ENCODE measurements around the gene ITGB4. TPM values are rescaled to one million over a fixed set of nuclear protein-coding genes. Genes with fewer than 3 reads are reported as not detected.

The ITGB4 gene
- 10 to 100 TPM in 1 of 5 donors, 1 to 10 TPM in 4; 6.5 to 10.9 (median 7.2) TPM for polyA plus RNA-seq (ENCODE audit: insufficient read depth in 1 of 5, insufficient read length in 5 of 5, low replicate concordance in 1 of 5)
- long read RNA-seq, donor 1, partial matches to known transcripts = 37 of 37 reads
- long read RNA-seq, donor 1, other reads (novel, unspliced or antisense) = 0 of 37 reads
- long read RNA-seq, donor 2 = 0 reads
- long read RNA-seq, donor 3 = 0 reads
- long read RNA-seq, donor 4 = 0 reads
- long read RNA-seq, donor 5 = 0 reads
- long read RNA-seq, donor 6 = 0 reads
- long read RNA-seq, donor 7 = 0 reads
- long read RNA-seq, donor 8 = 0 reads

DNA sequence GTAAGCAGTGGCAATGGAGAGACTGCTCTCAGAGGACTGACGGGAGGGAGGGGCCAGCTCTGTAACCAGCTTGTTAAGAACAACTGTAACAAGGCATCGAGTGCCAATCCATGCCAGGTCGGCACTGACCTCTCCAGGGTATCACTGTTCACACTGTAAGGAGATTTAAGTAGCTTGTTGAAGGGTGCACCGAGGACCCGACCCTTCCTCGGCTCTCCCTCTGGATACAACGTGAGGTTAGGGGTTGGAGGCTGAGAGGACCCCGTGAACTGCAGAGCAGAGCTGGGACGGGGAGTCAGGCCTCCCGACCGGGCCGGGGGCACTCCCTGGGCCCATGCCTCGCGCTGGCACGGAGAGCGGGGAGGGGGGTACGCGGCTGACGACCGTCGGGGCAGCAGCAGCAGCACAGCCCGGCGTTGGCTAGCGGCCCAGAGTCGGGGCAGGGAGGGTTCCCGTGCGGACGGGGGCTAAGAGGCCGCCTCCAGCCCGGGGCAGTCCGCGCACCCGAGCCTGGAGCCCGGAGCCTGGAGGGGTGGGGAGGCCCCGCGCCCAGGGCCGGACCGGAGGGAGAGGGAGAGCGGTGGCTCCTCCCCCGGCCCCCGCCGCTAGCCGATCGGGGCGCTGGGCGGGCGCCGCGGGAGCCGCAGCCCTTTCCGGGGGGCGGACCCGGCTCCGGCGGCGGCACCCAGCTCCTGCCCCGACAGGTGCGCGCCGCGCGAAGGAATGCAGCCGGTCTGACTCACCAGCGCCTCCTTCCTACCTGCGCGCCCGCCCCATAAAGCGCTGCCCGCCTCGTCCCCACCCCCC is at the start of gene ITGB4:
Gene ITGB4, plus strand, starts transcription at position 804 of the 807 bp plus-strand sequence. CDS start 3,245 bp downstream, outside the sequence.
- DNase-seq = peak; percentile 19 to 41

DNA sequence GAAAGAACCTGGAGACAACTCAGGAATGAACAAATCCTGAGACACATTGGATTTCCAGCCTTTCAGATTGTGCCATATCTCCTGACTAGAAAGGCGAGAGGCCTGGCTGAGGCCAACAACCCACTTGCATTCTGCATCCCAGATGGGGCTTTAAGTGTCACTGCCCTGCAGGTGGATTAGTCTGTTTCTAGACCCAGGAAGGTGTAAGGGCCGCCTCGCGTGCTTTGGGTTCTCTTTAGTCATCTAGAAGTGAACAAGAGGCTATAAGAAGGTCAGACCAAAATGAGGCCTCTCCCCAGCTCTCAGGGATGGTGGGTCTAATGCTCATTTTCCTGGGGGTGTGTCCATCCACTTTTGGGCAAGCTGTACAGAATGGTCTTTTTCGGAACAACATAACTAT is 49.2 kb upstream of the ITGB4 start:
- no peak for DNase-seq

- DNase-seq = no peak
Measured at GRCh38 chr17:75673487-75673886, 47.8 kb upstream of the ITGB4 start.

GRCh38 chr17:75676461-75676860 is 44.8 kb upstream of the ITGB4 start:
- no peak for DNase-seq

- peak in 1 of 2 donors; percentile 20 for DNase-seq
Measured at GRCh38 chr17:75679706-75680211, 41.5 kb upstream of the ITGB4 start.

- DNase-seq = no peak
Measured at GRCh38 chr17:75680431-75680830, 40.8 kb upstream of the ITGB4 start.

DNA sequence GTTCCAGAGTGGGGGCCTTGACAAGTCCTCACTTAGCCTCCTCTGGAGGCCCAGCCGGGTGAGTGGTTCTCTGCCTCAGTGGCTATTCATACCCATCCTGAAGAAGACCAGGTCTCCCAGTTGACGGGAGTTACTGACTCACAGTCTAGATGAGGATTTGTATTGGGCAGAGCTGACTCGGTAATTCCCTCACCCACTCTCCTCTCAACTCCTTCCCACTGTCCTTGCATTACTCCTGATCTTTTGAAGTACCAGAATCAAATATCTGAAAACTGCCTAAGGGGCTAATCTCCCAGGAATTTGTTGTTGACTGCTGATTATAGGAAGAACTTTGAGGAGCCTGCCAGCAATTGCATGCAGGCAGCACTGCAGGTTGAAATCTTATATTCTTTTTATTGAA is 40.0 kb upstream of the ITGB4 start:
- DNase-seq = no peak

GRCh38 chr17:75683583-75683982 is 37.7 kb upstream of the ITGB4 start:
- DNase-seq = no peak

DNA sequence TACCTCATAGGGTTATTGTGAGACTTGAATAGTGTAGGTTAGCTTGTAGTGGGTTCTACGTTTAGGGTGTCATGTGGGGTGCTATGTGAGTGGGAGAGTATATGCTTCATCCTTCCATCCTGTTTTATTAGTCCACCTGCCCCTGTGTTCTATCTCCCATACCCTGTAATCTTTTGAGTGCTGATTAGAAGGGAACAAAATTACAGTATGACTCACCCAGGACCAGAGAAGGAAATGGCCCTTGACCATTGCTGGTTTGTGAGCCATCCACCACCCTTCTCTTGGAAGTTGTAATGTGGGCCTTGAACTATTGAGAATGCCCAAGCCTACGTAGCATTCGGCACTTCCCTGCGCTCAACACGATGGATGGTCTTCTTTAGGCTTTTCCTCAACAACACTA is 37.0 kb upstream of the ITGB4 start:
- no peak for DNase-seq

DNA sequence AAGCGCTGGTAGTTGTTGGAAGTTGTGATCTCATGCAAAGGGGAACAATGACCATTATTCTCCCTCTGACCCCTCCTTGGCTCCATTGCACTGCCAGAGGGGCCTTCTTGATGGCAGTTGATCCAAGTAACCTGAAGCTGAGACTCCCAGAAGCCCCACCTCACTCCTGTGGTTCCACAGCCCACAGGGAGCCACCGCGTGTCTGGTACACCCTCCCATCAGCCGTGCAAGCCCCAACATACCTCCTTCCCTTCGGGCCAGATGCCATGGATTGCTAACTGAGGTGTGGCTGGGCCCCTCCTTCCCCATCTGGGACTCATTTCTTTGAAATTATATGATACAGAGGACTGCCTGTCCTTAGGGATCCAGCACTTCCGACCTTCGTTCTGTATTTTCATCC is 36.3 kb upstream of the ITGB4 start:
- no peak for DNase-seq

GRCh38 chr17:75685499-75685898 is 35.8 kb upstream of the ITGB4 start:
- no peak for DNase-seq

DNA sequence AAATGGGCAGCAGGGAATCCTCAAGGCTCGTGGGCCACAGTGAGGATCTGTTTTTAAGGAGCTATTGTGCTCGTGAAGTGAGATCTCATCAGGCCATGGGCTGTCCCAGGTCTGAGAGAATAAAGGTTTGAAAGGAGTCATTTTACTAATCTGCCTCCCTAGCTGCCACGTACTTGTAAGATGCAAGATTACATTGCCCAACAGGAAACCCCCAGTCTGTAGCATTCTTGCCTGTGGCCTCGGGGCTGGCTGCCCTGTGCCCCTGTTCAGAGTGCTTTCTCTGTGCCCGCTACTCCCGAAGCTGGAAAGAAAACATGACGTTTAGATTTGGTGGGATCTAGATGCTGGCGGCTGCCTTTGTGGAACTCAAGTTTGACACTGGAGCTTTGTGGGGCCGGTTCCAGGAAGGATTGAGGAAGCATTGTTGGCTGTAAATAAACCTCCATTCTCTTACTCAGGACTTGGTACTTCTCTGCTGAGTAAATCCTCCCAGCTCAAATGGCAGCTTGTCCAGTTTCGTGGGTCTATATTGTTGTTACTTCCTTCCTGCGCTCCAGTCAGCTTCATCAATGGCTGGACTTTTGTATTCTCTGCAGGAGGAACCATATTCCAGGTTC is 32.9 kb upstream of the ITGB4 start:
- no peak for DNase-seq

DNA sequence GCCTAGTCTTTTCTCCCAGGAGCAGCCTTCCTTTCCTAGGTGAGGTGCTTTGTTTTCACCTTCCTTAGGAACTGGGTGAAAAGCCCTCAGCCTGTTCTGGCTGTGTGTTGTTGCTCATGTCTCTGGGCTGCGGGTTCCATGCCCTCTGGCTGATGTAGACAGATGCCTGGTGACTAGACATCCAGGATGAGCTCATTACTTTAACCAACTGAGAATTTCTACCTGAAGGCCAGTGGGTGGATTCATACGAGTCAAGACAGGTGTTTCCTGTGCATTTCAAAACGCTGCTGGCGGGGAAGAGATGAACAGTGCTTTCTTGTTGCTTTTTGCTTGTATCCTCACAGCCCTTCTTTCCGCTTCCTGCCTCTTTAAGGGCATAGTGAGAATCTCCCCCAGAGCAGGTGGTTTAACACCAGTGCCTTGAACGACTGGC is 31.8 kb upstream of the ITGB4 start:
- DNase-seq = no peak

GRCh38 chr17:75691371-75691791 is 29.9 kb upstream of the ITGB4 start:
- no peak for DNase-seq

- DNase-seq = no peak
Measured at GRCh38 chr17:75691801-75692626, 29.2 kb upstream of the ITGB4 start.

GRCh38 chr17:75692976-75693375 is 28.3 kb upstream of the ITGB4 start:
- no peak for DNase-seq

- DNase-seq = peak in 1 of 2 donors; percentile 16
Measured at GRCh38 chr17:75693500-75694481, 27.5 kb upstream of the ITGB4 start.

GRCh38 chr17:75694536-75694935 is 26.7 kb upstream of the ITGB4 start:
- DNase-seq = no peak

- no peak for DNase-seq
Measured at GRCh38 chr17:75695141-75695829, 26.0 kb upstream of the ITGB4 start.

- no peak for DNase-seq
Measured at GRCh38 chr17:75695830-75696271, 25.4 kb upstream of the ITGB4 start.

Data from right lung (tissue), 10 donors.